WI38 (cell line): Measurements from ENCODE around the gene WNT7A.

Source experiments
- H3K4me3 ChIP-seq: 2 replicates; pipeline ENCODE4 v1.5.1; 2011; ENCODE audit warnings: low read depth, mild to moderate bottlenecking, control low read depth, low read length
- CTCF ChIP-seq: IDR thresholded peaks from 2 replicates; pipeline ENCODE4 v1.5.1; 2012; ENCODE audit warnings: low read depth, mild to moderate bottlenecking, control low read depth, low read length

WNT7A gene

GRCh38 chr3:13808550-13808949, 71.3 kb downstream of the WNT7A start:
- no peak for TF ChIP-seq CTCF
- H3K4me3 ChIP-seq: no peak overlapping the region

- H3K4me3 ChIP-seq: no peak overlapping the region
- no peak for TF ChIP-seq CTCF
Observed at GRCh38 chr3:13801361-13802204, 78.3 kb downstream of the WNT7A start.

- TF ChIP-seq CTCF: no peak
- H3K4me3 ChIP-seq: no peak overlapping the region
Observed at GRCh38 chr3:13800064-13800463, 79.8 kb downstream of the WNT7A start.

DNA sequence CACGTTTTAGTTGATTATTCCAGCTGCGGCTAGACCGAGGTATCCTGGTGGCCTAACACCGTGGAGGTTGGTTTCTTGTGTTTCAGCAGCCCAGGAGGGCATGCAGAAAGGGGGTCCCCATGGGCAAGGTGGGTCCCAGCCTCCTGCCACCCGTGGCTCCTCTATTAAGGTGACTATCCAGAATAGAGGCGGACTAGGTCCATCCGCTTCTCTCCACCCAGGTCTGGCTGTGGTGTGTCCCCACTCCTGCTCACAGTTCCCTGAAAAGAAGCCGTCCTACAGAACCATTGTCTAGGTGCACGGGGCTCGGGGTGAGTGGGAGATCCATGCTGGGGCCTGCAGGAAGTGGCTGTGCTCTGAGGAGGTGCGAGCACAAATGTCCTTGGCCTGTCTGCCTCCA, 81.5 kb downstream of the WNT7A start:
- TF ChIP-seq CTCF: no peak
- no peak overlapping the region for H3K4me3 ChIP-seq

DNA sequence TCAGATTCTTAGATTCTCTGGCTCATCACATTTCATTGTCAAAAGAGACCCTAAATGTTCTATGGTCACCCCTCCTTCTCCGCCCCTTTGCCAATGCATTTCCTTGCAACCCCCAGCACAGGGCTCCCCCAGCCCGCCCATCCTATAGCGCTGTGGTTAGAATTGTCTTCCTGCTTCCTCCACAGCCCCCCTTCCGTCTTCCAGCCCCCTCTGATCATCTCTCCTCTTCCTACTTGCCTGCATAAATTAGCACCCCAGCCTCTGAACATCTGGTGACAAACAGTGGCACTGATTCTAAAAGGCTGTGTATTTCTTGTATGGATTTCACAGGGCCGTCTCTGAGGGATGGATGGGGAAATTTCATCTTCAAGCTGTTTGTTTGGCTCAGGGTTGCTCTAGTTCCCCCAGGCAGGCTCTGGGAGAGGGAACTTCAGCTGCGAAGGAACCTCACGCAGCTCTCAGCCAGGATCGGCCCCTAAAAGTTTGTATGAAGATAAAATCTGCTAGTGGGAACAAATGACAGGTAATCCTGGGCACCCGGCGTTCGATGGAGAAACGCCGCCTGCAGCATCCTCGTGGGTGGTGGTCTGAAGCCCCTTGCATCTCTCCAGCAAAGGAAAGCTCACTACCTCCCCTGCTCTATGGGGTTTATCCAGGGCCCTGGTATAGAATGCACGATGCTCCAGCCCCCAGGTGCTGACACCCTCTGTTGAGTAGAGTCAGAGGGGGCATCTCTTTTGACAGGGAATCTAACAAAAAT, 83.0 kb downstream of the WNT7A start:
- no peak overlapping the region for H3K4me3 ChIP-seq
- TF ChIP-seq CTCF: no peak

GRCh38 chr3:13795816-13796215, 84.1 kb downstream of the WNT7A start:
- no peak overlapping the region for H3K4me3 ChIP-seq
- TF ChIP-seq CTCF: no peak

- no peak for TF ChIP-seq CTCF
- no peak overlapping the region for H3K4me3 ChIP-seq
Observed at GRCh38 chr3:13794322-13794721, 85.5 kb downstream of the WNT7A start.
